MG63 (cell line): ENCODE results near the gene TRIM26. TPM values are rescaled to one million over a fixed set of nuclear protein-coding genes. Genes with fewer than 3 reads are reported as not detected.

Source experiments
- total RNA-seq: library from RNA; depleted of rRNA; stranded (reverse); fragments of >200 nt; shearing (Covaris generic); gene quantifications from 2 replicates; pipeline ENCODE4 v1.2.3, GENCODE V29; 2014; ENCODE audit warnings: low replicate concordance; rRNA removed

Gene TRIM26
- total RNA-seq, 1 experiment from 2014 or later = 44.3 TPM

Other genes with a start within 250 kb of the TRIM26 start
- 24.3 and 32.9 TPM in 2 replicates for gene POLR1H, start 152.1 kb downstream of the TRIM26 start, total RNA-seq
- gene PPP1R11, start 146.2 kb downstream of the TRIM26 start, total RNA-seq = 20.2 and 47.2 TPM in 2 replicates
- not detected in 2 replicates for gene RNF39, start 137.6 kb downstream of the TRIM26 start, total RNA-seq
- gene TRIM31, start 100.3 kb downstream of the TRIM26 start, total RNA-seq = not detected in 2 replicates
- not detected in 2 replicates for gene TRIM40, start 77.3 kb downstream of the TRIM26 start, total RNA-seq
- not detected in 2 replicates for gene TRIM10, start 52.2 kb downstream of the TRIM26 start, total RNA-seq
- gene TRIM15, start 49.9 kb downstream of the TRIM26 start, total RNA-seq = not detected in 2 replicates
- gene TRIM39, start 113.5 kb upstream of the TRIM26 start, total RNA-seq = 7.6 and 9.3 TPM in 2 replicates
- gene RPP21, start 131.8 kb upstream of the TRIM26 start, total RNA-seq = 41.8 and 52.0 TPM in 2 replicates